Left ventricle myocardium inferior (tissue), 1 donor: ENCODE data around the gene RAB6B. TPM values are rescaled to one million over a fixed set of nuclear protein-coding genes. Genes with fewer than 3 reads are reported as not detected.

Source experiments
- DNase-seq: peaks from one replicate; pipeline ENCODE4 v3.0.0-alpha.2; 2020
- H3K27ac ChIP-seq: fragments of 200-600 bp; replicated peaks from 2 replicates; pipeline ENCODE4 v1.8.0; 2021
- H3K27me3 ChIP-seq: fragments of 200-600 bp; 2 replicates; pipeline ENCODE4 v1.8.0; 2021; ENCODE audit warnings: low read depth
- H3K36me3 ChIP-seq: fragments of 200-600 bp; 2 replicates; pipeline ENCODE4 v1.8.0; 2021
- H3K4me1 ChIP-seq: fragments of 200-600 bp; 2 replicates; pipeline ENCODE4 v1.8.0; 2021
- H3K4me3 ChIP-seq: fragments of 200-600 bp; 2 replicates; pipeline ENCODE4 v1.8.0; 2021; ENCODE audit warnings: mild to moderate bottlenecking, moderate library complexity
- H3K9me3 ChIP-seq: fragments of 200-600 bp; replicated peaks from 2 replicates; pipeline ENCODE4 v1.8.0; 2021
- CTCF ChIP-seq: fragments of 200-600 bp; IDR thresholded peaks from 2 replicates; pipeline ENCODE4 v1.8.0; 2021; ENCODE audit warnings: antibody characterized with exemption, mild to moderate bottlenecking, borderline replicate concordance
- intact Hi-C: fragments of 100-400 bp; cut with micrococcal nuclease; formaldehyde crosslinking; loops from one replicate; pipeline ENCODE4 v1.11.0; 2022
- total RNA-seq: library from RNA; stranded (reverse); fragmentation: NEBNext Ultra II Directional; extraction: Animal tissue kit (Norgen Biotek cat#: 25700); gene quantifications from one replicate; pipeline ENCODE4 v1.2.1, GENCODE V29; 2021
- donor health status: DM: no; HTN: yes; CAD: no; lungs with severe emphysema.

Gene RAB6B
- total RNA-seq, 1 donor from 2014 or later = 59.1 TPM

- Histone ChIP-seq H3K4me1 (peaks cover 20% of the 10 kb centered on the region), H3K4me3 (no peak overlapping the region), H3K9me3 (no peaks in the 10 kb centered on the region), H3K27me3 (no peaks in the 10 kb centered on the region), H3K36me3 (no peaks in the 10 kb centered on the region), H3K27ac (no peak overlapping the region)
- no peak for TF ChIP-seq CTCF
- DNase-seq = no peak
- intact Hi-C loops = no loop called here
These were observed 45.6 kb downstream of the RAB6B start for GRCh38 chr3:133850034-133850433.

GRCh38 chr3:133849346-133849745, 46.3 kb downstream of the RAB6B start:
- no peak for DNase-seq
- H3K4me1 ChIP-seq = peaks cover 17% of the 10 kb centered on the region
- H3K27me3 ChIP-seq = no peaks in the 10 kb centered on the region
- H3K36me3 ChIP-seq = no peaks in the 10 kb centered on the region
- no peak overlapping the region for H3K4me3 ChIP-seq
- TF ChIP-seq CTCF = no peak
- H3K27ac ChIP-seq = no peak overlapping the region
- no peaks in the 10 kb centered on the region for H3K9me3 ChIP-seq
- intact Hi-C loops = no loop called here

- DNase-seq = no peak
- no peak for TF ChIP-seq CTCF
- peak overlapping the region; percentile 70 for H3K27ac ChIP-seq
- intact Hi-C loops = no loop called here
- H3K4me1 ChIP-seq = peaks cover 14% of the 10 kb centered on the region
- no peaks in the 10 kb centered on the region for H3K36me3 ChIP-seq
- no peaks in the 10 kb centered on the region for H3K27me3 ChIP-seq
- H3K4me3 ChIP-seq = no peak overlapping the region
- no peaks in the 10 kb centered on the region for H3K9me3 ChIP-seq
These were observed 50.6 kb downstream of the RAB6B start for GRCh38 chr3:133845127-133845526.

- Histone ChIP-seq H3K27ac (peak overlapping the region; percentile 70), H3K27me3 (no peaks in the 10 kb centered on the region), H3K36me3 (peaks cover 8% of the 10 kb centered on the region), H3K4me1 (peaks cover 14% of the 10 kb centered on the region), H3K9me3 (no peaks in the 10 kb centered on the region), H3K4me3 (no peak overlapping the region)
- intact Hi-C loops = no loop called here
- TF ChIP-seq CTCF = no peak
- DNase-seq = no peak
These were observed 52.0 kb downstream of the RAB6B start for GRCh38 chr3:133843634-133844033.

- TF ChIP-seq CTCF = no peak
- H3K36me3 ChIP-seq = peaks cover 21% of the 10 kb centered on the region
- no peak for DNase-seq
- no peak overlapping the region for H3K4me3 ChIP-seq
- H3K27me3 ChIP-seq = no peaks in the 10 kb centered on the region
- intact Hi-C loops = no loop called here
- H3K9me3 ChIP-seq = no peaks in the 10 kb centered on the region
- H3K4me1 ChIP-seq = peaks cover 14% of the 10 kb centered on the region
- H3K27ac ChIP-seq = no peak overlapping the region
These were observed 53.5 kb downstream of the RAB6B start for GRCh38 chr3:133842158-133842557.

- Histone ChIP-seq H3K4me3 (no peak overlapping the region), H3K27ac (no peak overlapping the region), H3K9me3 (no peaks in the 10 kb centered on the region), H3K4me1 (peaks cover 14% of the 10 kb centered on the region), H3K36me3 (peaks cover 29% of the 10 kb centered on the region), H3K27me3 (no peaks in the 10 kb centered on the region)
- DNase-seq = no peak
- intact Hi-C loops = no loop called here
- no peak for TF ChIP-seq CTCF
These were observed 54.5 kb downstream of the RAB6B start for GRCh38 chr3:133841196-133841595.
